NCI-H2227 treated with DMSO at 0.1 percent for 48 hours (cell line): ENCODE data around the gene GEMIN4.
"Not testable (repeated sequence)": the region's sequence is repeated elsewhere in the genome, so short reads cannot be mapped to it uniquely, and the experiment has no call there.

Source experiments
- DNase-seq: peaks from one replicate; lab custom pipeline; 2025; lab: John Stamatoyannopoulos, UW

GEMIN4 gene

DNA sequence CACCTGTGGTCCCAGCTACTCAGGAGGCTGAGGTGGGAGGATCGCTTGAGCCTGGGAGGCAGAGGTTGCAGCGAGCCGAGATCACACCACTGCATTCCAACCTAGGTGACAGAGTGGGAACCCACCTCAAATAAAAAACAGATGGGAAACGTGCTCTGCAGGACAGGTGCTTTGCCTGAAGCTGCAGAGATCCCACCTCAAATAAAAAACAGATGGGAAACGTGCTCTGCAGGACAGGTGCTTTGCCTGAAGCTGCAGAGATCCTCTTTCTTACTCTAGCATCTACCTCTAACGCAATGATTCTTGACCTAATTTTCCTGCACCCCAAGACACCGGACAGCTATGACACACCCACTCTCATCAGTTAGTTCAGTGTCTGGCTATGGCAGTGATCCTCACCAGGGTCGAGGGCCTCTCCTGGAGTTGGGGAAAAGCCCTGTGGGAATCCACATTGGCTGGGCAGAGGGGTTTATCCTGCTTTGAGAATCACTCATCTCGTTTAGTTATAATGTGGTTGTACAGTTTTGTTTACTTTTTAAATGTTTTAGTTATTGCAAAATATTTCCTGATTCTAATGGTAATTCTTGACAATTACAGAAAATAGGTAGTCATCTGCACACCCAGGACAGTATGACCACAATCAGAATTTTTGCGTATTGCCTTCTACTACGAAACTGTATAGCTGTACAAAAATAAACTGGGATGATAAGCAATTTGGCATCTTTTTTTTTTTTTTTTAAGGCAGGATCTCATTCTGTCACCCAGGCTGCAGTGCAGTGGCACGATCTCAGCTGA, 48.8 kb downstream of the GEMIN4 start:
- no peak for DNase-seq

DNA sequence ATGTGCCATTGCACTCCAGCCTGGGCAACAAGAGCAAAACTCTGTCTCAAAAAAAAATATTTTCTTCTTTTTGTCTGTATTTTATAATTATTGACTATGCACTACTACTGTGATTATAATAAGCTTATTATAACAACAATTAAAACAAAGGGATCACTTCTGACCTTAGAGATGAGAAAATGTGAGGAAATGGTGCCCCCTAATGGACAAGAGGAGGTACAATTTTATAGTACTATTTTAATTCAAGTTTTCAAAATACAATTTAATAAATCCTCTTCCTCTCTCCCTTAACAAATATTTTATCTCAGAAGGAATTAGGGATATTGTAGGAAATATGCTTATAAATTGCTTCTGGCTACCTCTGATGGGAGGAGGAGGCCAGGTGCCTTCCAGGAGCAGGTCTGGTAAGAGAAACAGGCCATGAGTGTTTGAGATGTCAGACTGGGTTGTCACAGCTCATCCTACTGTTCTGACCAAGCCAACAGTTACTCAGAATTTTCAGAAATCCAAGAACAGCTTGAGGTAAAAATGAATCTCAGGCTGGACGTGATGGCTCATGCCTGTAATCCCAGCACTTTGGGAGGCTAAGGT, 51.5 kb downstream of the GEMIN4 start:
- peak; percentile 22 for DNase-seq

DNA sequence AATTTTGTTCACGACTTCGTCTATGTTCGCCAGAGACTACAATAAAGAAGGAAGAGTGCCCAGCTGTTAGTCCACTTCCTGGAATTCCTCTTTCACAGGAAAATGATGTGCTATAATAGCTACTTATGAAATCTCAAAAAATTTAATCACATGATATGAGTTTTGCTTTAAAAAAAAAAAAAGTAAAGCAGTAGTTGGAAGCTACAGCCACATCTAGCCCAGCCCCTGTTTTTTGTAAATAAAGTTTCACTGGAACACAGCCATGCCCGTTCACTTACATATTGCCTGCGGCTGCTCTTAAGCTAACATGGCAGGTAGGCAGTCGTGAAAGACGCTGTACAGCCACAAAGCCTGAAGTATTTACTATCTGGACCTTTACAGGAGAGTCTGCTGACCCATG, 52.7 kb downstream of the GEMIN4 start:
- no peak for DNase-seq

DNA sequence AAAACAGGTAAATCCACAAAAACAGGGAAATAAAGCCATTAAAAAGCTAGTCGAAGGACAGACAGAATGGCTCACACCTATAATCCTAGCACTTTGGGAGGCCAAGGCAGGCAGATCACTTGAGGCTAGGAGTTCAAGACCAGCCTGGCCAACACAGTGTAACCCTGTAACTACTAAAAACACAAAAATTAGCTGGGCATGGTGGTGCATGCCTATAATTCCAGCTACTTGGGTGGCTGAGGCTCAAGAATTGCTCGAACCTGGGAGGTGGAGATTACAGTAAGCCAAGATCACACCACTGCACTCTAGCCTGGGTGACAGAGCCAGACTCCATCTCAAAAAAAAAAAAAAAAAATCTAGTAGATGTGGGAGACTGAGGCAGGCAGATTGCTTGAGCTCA, 54.0 kb downstream of the GEMIN4 start:
- not testable (repeated sequence) for DNase-seq

DNA sequence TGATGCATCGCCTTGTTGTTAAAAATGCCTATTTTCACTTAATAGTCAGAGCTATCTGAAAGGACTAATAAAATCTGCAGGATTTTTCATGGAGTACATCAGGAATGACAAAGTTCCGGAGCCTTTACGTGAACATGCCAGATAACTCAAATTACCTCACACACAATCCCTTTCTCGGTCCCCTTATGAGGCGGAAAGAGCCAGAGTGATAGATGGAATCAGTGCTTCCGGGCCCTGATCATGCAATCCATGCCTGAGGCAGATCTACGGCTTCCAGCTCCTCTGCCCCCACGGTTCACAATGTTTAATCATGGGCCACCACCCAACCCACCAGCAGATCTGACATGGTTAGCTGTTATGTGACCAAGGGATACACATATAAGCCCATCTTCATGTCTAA, 54.4 kb downstream of the GEMIN4 start:
- no peak for DNase-seq

DNA sequence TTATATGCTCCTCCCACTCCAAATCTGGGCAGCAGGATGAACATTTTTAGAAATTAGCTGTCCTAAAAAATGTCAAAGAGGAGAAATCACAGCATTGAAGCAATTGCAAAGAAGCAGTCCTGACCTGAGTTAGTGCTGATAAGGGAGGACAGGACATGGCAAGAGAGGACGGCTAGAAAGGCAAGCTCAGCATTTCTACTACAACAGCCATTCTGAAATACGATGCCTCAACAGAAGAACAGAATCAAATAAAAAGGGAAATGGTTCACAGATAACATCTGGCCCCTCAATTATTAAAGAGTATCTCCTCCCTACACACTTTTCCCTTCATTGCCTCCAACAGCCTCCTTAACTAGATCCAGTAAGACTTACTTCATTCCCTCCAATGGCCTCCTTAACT, 55.7 kb downstream of the GEMIN4 start:
- DNase-seq = no peak
